Amygdala (tissue), 56 donors: ENCODE data around the gene ATP11A.

Experiments
- DNase-seq, 56 donors: peaks; one replicate each; lab custom pipeline; 2025; lab: John Stamatoyannopoulos, UW

ATP11A gene

GRCh38 chr13:112895521-112896465, 206.0 kb downstream of the ATP11A start:
- DNase-seq = no peak

GRCh38 chr13:112896736-112897602, 207.1 kb downstream of the ATP11A start:
- DNase-seq = no peak

- DNase-seq = no peak
These were observed 207.7 kb downstream of the ATP11A start for GRCh38 chr13:112897603-112897955.

- DNase-seq = no peak
These were observed 208.2 kb downstream of the ATP11A start for GRCh38 chr13:112897956-112898620.

DNA sequence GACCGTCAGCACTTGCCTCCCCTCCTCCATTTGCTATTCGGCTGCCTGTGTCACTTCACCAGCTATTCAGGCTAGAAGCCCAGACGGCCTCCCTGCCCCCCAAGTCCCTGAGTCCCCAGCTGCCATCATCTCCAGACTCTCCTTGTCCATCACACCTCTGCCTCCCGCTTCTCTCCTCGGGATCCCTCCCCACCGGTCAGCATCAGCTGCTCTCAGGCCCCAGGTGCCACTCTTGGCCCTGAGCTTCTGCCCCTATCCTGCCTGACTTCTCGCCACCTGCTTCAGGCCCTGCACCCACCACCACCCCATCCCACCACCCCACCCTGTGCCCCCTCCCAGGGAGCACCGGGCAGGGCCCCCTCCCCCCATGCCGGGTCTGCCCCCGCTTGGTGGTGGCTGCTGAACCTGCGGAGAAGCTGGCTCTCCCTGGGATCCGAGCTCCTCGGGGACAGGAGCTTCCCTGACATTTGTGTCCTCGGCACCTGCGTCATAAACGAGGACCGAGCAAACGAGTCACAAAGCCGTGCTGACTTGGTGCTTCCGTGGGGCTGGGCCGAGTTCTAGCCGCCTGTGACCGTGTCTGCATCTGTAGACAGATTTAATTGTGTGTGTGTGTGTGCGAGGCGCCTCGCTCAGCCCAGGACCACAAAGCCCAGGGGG, 208.9 kb downstream of the ATP11A start:
- DNase-seq = no peak

DNA sequence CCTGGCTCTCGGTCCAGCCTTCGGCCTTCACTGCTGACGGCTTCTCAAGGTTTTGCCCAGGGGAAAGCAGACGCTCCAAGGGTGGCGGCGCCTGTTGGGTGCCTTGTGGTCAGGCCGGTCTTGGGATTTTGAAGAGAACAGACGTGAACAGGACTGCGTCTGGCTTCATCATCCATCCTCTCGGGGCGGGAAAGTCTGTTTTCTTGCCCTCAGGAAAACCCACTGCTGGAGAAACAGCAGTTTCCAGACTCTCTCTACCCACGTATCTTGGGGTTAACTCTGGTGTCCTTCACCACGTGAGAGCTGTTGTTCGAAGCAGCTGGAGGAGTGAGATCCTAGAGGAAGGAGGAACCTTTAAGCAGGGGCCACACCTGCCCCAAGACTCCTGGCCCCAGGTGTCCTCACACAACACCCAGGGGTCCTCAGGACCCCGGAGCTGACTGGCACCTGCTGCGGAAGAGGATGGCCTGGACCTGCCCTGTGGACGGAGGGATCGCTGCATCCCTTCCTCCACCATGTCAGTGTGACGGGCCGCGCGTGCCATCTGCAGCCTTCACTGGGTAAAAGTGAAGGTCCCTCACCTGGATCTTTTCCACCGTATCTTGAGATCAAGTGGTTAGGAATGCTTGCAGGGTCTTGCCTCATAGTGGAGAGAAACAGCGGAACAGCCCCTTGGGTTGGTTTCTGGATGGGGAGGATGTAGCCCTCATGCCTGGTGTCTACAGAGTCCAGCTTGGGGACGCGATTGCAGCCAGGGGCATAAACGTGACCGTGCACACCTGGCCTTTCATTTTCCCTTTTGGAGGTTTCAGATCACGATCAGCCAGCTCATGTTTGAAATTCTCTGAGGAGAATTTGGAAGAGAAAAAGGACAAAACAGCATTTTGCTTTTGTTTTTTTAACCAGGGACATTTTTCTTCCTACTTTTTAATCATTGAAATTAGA, 209.7 kb downstream of the ATP11A start:
- no peak for DNase-seq

GRCh38 chr13:112900226-112900600, 210.4 kb downstream of the ATP11A start:
- DNase-seq = no peak

DNA sequence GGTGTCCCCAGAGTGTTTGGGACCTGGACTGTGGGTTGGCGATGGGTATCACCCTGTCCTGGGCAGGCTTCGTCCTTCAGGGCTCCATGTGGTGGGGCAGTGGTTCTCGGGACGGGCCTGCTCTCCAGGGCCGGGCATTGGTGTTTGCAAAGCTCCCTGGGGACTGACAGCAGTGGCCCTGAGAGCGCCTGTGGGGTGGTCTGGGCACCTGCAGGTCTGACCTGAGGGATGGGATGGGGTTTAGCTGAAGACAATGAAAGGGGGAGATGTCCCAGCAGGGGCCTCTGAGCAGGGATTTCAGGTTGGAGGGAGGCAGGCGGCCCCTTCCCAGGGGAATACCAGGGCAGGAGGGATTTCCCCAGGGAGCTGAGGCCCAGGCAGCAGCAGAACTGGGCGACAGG, 210.9 kb downstream of the ATP11A start:
- no peak for DNase-seq

GRCh38 chr13:112902101-112902651, 212.3 kb downstream of the ATP11A start:
- DNase-seq = no peak

DNA sequence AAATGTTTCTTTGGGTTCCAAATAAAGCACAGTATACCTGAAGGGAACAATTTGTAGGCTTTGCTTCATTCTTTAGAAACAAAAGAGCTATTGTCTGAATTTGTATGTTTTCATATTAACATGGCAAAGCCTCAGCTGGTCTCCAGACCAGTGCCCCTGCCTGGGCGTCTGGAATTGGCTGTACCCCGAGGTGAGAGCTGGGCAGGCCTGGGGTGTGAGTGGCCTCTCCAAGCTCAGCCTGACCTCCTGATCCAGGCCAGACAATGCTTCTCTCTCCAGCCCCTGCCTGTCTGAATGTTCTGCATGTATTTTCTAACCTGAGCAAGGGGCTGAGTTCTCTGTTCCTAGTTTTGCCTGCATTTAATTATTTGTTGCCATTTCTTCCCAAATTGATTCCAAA, 212.8 kb downstream of the ATP11A start:
- no peak for DNase-seq

DNA sequence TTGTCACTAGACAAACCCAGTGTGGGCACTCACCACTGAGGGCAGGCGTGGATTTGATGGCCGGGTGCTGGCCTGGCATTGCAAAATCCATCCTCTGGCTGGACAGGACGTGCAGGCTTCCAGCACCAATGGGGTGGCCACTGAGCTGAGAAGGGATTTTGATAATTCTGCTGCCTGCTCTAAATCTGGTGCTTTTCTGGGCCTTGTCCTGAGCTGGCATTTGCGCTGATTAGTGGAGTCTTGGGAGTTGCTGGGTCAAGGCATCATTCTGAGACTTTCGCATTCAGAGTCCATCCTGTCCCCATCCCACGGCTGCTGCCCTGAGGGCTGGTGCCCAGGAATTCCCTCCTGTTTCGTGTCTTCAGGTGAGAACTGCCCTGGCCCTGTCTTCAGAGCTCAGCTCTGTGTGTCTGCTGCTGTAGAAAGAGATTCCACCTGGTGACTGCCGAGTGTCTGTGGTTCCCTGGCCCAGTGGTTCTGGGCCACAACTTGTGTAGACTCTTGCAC, 213.3 kb downstream of the ATP11A start:
- no peak for DNase-seq

DNA sequence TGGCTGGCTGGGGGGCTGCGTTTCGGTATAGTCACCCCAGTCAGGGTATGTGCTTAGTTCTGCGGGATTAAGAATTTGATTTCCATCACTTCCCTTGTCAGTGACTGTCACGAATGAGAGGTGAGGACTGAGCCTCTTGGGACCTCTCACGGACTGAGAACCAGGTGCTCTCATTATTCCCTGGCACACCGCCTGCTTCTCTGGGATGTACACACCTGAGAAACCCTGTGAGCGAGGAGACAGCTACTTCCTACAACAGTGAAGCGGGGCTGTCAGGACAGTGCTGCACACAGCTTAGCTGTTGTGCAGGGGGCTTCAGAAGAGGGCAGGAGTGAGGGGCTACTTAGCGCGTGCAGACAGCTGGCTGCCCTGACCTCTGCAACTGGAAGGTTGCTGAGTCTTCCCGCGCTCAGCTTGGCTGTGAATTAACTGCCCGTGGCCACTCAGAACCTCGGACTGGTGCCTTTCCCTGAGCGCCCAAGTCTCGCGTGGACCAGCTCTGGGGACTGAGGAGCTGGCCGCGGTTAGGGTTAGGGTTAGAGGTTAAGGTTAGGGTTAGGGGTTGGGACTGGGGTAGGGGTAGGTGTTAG, 213.9 kb downstream of the ATP11A start:
- DNase-seq = no peak

GRCh38 chr13:112904436-112904960, 214.7 kb downstream of the ATP11A start:
- no peak for DNase-seq

GRCh38 chr13:112905086-112905485, 215.2 kb downstream of the ATP11A start:
- DNase-seq = no peak

GRCh38 chr13:112905619-112905989, 215.8 kb downstream of the ATP11A start:
- DNase-seq = no peak

DNA sequence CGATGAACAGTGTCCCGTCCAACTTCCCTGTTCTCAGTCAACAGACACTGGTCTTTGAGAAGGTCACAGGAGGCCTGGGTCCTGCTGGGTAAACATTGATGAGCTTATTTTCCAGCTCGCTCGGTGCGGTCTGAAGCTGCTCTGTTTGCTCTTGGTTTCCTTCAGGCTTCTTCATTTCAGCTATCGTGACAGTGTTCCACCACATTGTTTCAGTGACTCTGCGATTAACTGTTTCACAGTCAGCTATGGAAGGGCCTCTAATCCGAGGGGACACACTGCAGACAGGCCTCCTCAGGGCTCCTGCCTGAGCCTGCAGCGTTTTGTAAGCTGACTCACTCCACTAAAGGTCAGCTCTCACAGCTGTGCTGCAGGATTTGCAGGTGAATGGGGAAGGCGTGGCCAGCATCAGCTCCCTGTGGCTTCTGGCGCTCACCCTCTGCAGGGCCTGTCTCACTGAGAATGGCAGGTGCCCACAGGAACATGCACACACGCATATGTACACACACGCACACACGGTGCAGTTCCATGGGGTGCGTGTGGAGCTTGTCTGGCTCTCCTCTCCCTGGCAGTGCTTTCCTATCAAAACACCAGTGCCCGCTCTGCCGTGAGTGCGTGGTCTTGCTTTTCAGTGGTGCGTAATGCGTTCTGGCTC, 216.3 kb downstream of the ATP11A start:
- DNase-seq = no peak

- no peak for DNase-seq
These were observed 217.4 kb downstream of the ATP11A start for GRCh38 chr13:112907286-112907685.

GRCh38 chr13:112907871-112908331, 218.1 kb downstream of the ATP11A start:
- DNase-seq = no peak
